ENCODE measurements around the gene MASTL. TPM values are rescaled to one million over a fixed set of nuclear protein-coding genes. Genes with fewer than 3 reads are reported as not detected.

MASTL gene
- total RNA-seq, 1 experiment from 2014 or later = 44.4 TPM

DNA sequence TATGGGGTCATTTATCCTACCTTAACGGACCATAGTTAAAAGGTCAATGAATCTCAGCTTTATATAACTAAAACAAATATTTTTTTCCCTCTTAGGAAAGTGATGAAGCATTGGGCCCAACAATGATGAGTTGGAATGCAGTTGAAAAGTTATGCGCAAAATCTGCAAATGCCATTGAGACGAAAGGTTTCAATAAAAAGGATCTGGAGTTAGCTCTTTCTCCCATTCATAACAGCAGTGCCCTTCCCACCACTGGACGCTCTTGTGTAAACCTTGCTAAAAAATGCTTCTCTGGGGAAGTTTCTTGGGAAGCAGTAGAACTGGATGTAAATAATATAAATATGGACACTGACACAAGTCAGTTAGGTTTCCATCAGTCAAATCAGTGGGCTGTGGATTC lies 14.7 kb downstream of the MASTL start:
- Histone ChIP-seq H3K27me3 (replicated peaks; ENCODE audit: insufficient read depth, low read depth, low read length, poor library complexity) (no peaks in the 10 kb centered on the region), H3K9me3 (ENCODE audit: low read depth, low read length, poor library complexity, severe bottlenecking) (no peaks in the 10 kb centered on the region), H3K36me3 (ENCODE audit: insufficient read depth, low read length, poor library complexity, severe bottlenecking) (peaks cover 77% of the 10 kb centered on the region), H3K27ac (ENCODE audit: low read depth, low read length, poor library complexity, severe bottlenecking) (no peak overlapping the region), H3K4me3 (ENCODE audit: low read depth, low read length, poor library complexity, severe bottlenecking) (no peak overlapping the region), H3K4me1 (ENCODE audit: insufficient read depth, low read length, poor library complexity, severe bottlenecking) (no peaks in the 10 kb centered on the region)
- intact Hi-C loops (cut with micrococcal nuclease; ENCODE audit: unreplicated experiment) = no loop called here
- ChIA-PET CTCF (no interaction called here), POLR2A (ENCODE audit: low non-redundant PET) (no interaction called here)
- BruUV-seq (replicated peaks) = no TSS peak
- no peak for DNase-seq (ENCODE audit: low spot score)
- no peak for TF ChIP-seq CTCF (conservative IDR thresholded peaks at IDR 0.05; ENCODE audit: low read depth, low read length)
- TF ChIP-seq EZH2 (IDR thresholded peaks at IDR 0.05; ENCODE audit: borderline replicate concordance, low read depth, low read length, poor library complexity, severe bottlenecking) = no peak

- ChIA-PET POLR2A (ENCODE audit: low non-redundant PET) (interaction anchor here (0.7 kb wide), 1 partner anchor 170 kb away, joined by 5 read pairs; no protein-coding TSS in a partner anchor), CTCF (no interaction called here)
- peaks cover 30% of the 10 kb centered on the region for H3K36me3 ChIP-seq (ENCODE audit: insufficient read depth, low read length, poor library complexity, severe bottlenecking)
- no peak overlapping the region for H3K27ac ChIP-seq (ENCODE audit: low read depth, low read length, poor library complexity, severe bottlenecking)
- H3K9me3 ChIP-seq (ENCODE audit: low read depth, low read length, poor library complexity, severe bottlenecking) = no peaks in the 10 kb centered on the region
- BruUV-seq (replicated peaks) = no TSS peak
- intact Hi-C loops (cut with micrococcal nuclease; ENCODE audit: unreplicated experiment) = no loop called here
- no peak for TF ChIP-seq EZH2 (IDR thresholded peaks at IDR 0.05; ENCODE audit: borderline replicate concordance, low read depth, low read length, poor library complexity, severe bottlenecking)
- TF ChIP-seq CTCF (conservative IDR thresholded peaks at IDR 0.05; ENCODE audit: low read depth, low read length) = no peak
- no peaks in the 10 kb centered on the region for H3K4me1 ChIP-seq (ENCODE audit: insufficient read depth, low read length, poor library complexity, severe bottlenecking)
- DNase-seq (ENCODE audit: low spot score) = no peak
- H3K4me3 ChIP-seq (ENCODE audit: low read depth, low read length, poor library complexity, severe bottlenecking) = no peak overlapping the region
- H3K27me3 ChIP-seq (replicated peaks; ENCODE audit: insufficient read depth, low read depth, low read length, poor library complexity) = no peaks in the 10 kb centered on the region
Measured at GRCh38 chr10:27188259-27188658, 33.1 kb downstream of the MASTL start.

DNA sequence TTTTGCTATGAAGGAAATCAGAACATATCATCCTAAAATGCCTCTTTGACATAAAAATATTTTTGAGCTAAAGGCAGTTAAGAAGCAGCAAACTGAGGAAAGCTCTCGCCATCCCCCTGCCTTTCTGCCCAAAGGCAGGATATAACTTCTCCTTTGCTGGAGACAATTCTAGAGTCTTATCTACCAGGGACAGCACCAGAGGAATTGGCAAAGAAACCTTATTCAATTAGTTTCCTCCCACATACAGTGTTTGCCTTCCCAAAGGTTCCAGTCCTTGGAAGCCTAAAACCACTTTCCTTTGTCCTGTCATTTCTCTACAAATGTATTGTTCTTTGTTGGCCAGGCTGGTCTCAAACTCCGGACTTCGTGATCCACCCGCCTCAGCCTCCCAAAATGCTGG lies 33.7 kb downstream of the MASTL start:
- no TSS peak for BruUV-seq (replicated peaks)
- peaks cover 27% of the 10 kb centered on the region for H3K36me3 ChIP-seq (ENCODE audit: insufficient read depth, low read length, poor library complexity, severe bottlenecking)
- no peak overlapping the region for H3K27ac ChIP-seq (ENCODE audit: low read depth, low read length, poor library complexity, severe bottlenecking)
- ChIA-PET POLR2A (ENCODE audit: low non-redundant PET) (no interaction called here), CTCF (no interaction called here)
- H3K9me3 ChIP-seq (ENCODE audit: low read depth, low read length, poor library complexity, severe bottlenecking) = no peaks in the 10 kb centered on the region
- intact Hi-C loops (cut with micrococcal nuclease; ENCODE audit: unreplicated experiment) = no loop called here
- TF ChIP-seq CTCF (conservative IDR thresholded peaks at IDR 0.05; ENCODE audit: low read depth, low read length) (no peak), EZH2 (IDR thresholded peaks at IDR 0.05; ENCODE audit: borderline replicate concordance, low read depth, low read length, poor library complexity, severe bottlenecking) (no peak)
- no peaks in the 10 kb centered on the region for H3K27me3 ChIP-seq (replicated peaks; ENCODE audit: insufficient read depth, low read depth, low read length, poor library complexity)
- DNase-seq (ENCODE audit: low spot score) = no peak
- no peaks in the 10 kb centered on the region for H3K4me1 ChIP-seq (ENCODE audit: insufficient read depth, low read length, poor library complexity, severe bottlenecking)
- no peak overlapping the region for H3K4me3 ChIP-seq (ENCODE audit: low read depth, low read length, poor library complexity, severe bottlenecking)
